GM19468 (cell line): Measurements from ENCODE around the gene PPP1R36.
"Not testable (repeated sequence)": the region's sequence is repeated elsewhere in the genome, so short reads cannot be mapped to it uniquely, and the experiment has no call there.

ENCODE experiments used
- ATAC-seq: cut with Tn5 transposase; IDR thresholded peaks from one replicate; pipeline ENCODE4 v1.9.1; 2021; ENCODE audit warnings: mild to moderate bottlenecking, moderate library complexity, moderate number of reproducible peaks; ENCODE audit not compliant: unreplicated experiment; ENCODE audit errors: extremely low read depth

The PPP1R36 gene

GRCh38 chr14:64610049-64610746 lies 60.4 kb downstream of the PPP1R36 start:
- ATAC-seq, result no peak

GRCh38 chr14:64611358-64612020 lies 61.7 kb downstream of the PPP1R36 start:
- ATAC-seq, result no peak

GRCh38 chr14:64612021-64612380 lies 62.2 kb downstream of the PPP1R36 start:
- ATAC-seq, result no peak

- no peak for ATAC-seq
Observed at GRCh38 chr14:64612971-64613666, 63.4 kb downstream of the PPP1R36 start.

GRCh38 chr14:64614166-64614565 lies 64.4 kb downstream of the PPP1R36 start:
- ATAC-seq, result no peak

- no peak for ATAC-seq
Observed at GRCh38 chr14:64614805-64615391, 65.1 kb downstream of the PPP1R36 start.

GRCh38 chr14:64617872-64618408 lies 68.2 kb downstream of the PPP1R36 start:
- not testable (repeated sequence) for ATAC-seq

- no peak for ATAC-seq
Observed at GRCh38 chr14:64620910-64621309, 71.1 kb downstream of the PPP1R36 start.

- no peak for ATAC-seq
Observed at GRCh38 chr14:64623554-64624165, 73.9 kb downstream of the PPP1R36 start.

GRCh38 chr14:64625386-64626232 lies 75.8 kb downstream of the PPP1R36 start:
- no peak for ATAC-seq

- no peak for ATAC-seq
Observed at GRCh38 chr14:64628940-64629408, 79.2 kb downstream of the PPP1R36 start.

GRCh38 chr14:64630778-64631177 lies 81.0 kb downstream of the PPP1R36 start:
- no peak for ATAC-seq

GRCh38 chr14:64631222-64631621 lies 81.5 kb downstream of the PPP1R36 start:
- not testable (repeated sequence) for ATAC-seq

- ATAC-seq, result no peak
Observed at GRCh38 chr14:64632056-64632455, 82.3 kb downstream of the PPP1R36 start.

GRCh38 chr14:64634558-64634957 lies 84.8 kb downstream of the PPP1R36 start:
- no peak for ATAC-seq

- ATAC-seq, result no peak
Observed at GRCh38 chr14:64636208-64636979, 86.6 kb downstream of the PPP1R36 start.

GRCh38 chr14:64636980-64637429 lies 87.2 kb downstream of the PPP1R36 start:
- ATAC-seq, result no peak

GRCh38 chr14:64637735-64638473 lies 88.1 kb downstream of the PPP1R36 start:
- no peak for ATAC-seq
